IMR-90 (cell line): ENCODE measurements around the gene SHE. TPM values are rescaled to one million over a fixed set of nuclear protein-coding genes. Genes with fewer than 3 reads are reported as not detected.

Experiments used
- ATAC-seq: fragments of 200-7000 bp; cut with Tn5 transposase; 2 replicates; pipeline ENCODE4 v1.9.1; 2020; ENCODE audit warnings: low read depth, mild to moderate bottlenecking, moderate library complexity
- BruUV-seq: library from RNA; stranded (reverse); fragments of 400-500 nt; replicated peaks from 2 replicates; lab custom pipeline; 2021; lab: Mats Ljungman, UMichigan
- CTCF ChIA-PET: fragments of 300-600 bp; formaldehyde crosslinking; extraction: SDS; loops from one replicate; lab custom pipeline; 2021; ENCODE audit warnings: antibody characterized with exemption; lab: Yijun Ruan, JAX
- POLR2A ChIA-PET: fragments of 300-600 bp; sonication (Branson Sonifier 250); formaldehyde crosslinking; loops from one replicate; lab custom pipeline; 2022; ENCODE audit warnings: antibody characterized with exemption; ENCODE audit not compliant: unreplicated experiment; lab: Charles Lee
- DNase-seq: peaks from one replicate; pipeline ENCODE4 v3.0.0; 2013
- H2AFZ ChIP-seq: replicated peaks from 2 replicates; pipeline ENCODE3; 2013; ENCODE audit warnings: low read length, mild to moderate bottlenecking; ENCODE audit not compliant: poor library complexity
- H2AK5ac ChIP-seq: 2 replicates; pipeline ENCODE4 v1.6.1; 2013; ENCODE audit warnings: low read depth, low read length, inconsistent platforms
- H2AK9ac ChIP-seq: replicated peaks from 2 replicates; pipeline ENCODE3; 2013; ENCODE audit warnings: mild to moderate bottlenecking, low read depth, low read length, moderate library complexity; ENCODE audit not compliant: poor library complexity
- H2BK120ac ChIP-seq: 2 replicates; pipeline ENCODE4 v1.6.1; 2013; ENCODE audit warnings: low read depth, low read length, inconsistent platforms
- H2BK15ac ChIP-seq: 3 replicates; pipeline ENCODE4 v1.6.1; 2013; ENCODE audit warnings: low read depth, low read length, inconsistent platforms
- H2BK20ac ChIP-seq: 2 replicates; pipeline ENCODE4 v1.6.1; 2013; ENCODE audit warnings: low read depth, mild to moderate bottlenecking, inconsistent platforms, low read length, moderate library complexity
- H2BK5ac ChIP-seq: 2 replicates; pipeline ENCODE4 v1.6.1; 2013; ENCODE audit warnings: mild to moderate bottlenecking, low read depth, low read length, inconsistent platforms; ENCODE audit not compliant: poor library complexity, severe bottlenecking
- H3K14ac ChIP-seq: replicated peaks from 2 replicates; pipeline ENCODE4 v1.6.1; 2013; ENCODE audit warnings: low read depth, low read length, inconsistent platforms
- H3K18ac ChIP-seq: 2 replicates; pipeline ENCODE4 v1.6.1; 2013; ENCODE audit warnings: low read depth, low read length, control low read depth
- H3K23ac ChIP-seq: 2 replicates; pipeline ENCODE4 v1.6.1; 2013; ENCODE audit warnings: low read depth, low read length, inconsistent platforms
- H3K27ac ChIP-seq: 2 replicates; pipeline ENCODE4 v1.5.1; 2013; ENCODE audit warnings: mild to moderate bottlenecking, control low read depth, low read length; ENCODE audit not compliant: insufficient read depth
- H3K27me3 ChIP-seq: 2 replicates; pipeline ENCODE4 v1.6.1; 2013; ENCODE audit warnings: low read length; ENCODE audit not compliant: control insufficient read depth, insufficient read depth
- H3K36me3 ChIP-seq: 2 replicates; pipeline ENCODE4 v1.6.1; 2013; ENCODE audit warnings: low read length, mixed read lengths; ENCODE audit not compliant: control insufficient read depth, insufficient read depth
- H3K4ac ChIP-seq: 2 replicates; pipeline ENCODE4 v1.6.1; 2013; ENCODE audit warnings: low read depth, low read length, inconsistent platforms
- H3K4me1 ChIP-seq: 2 replicates; pipeline ENCODE4 v1.6.1; 2013; ENCODE audit warnings: low read length, mixed read lengths; ENCODE audit not compliant: control insufficient read depth, insufficient read depth
- H3K4me2 ChIP-seq: 2 replicates; pipeline ENCODE4 v1.6.1; 2013; ENCODE audit warnings: low read depth, mild to moderate bottlenecking, control low read depth, low read length, moderate library complexity
- H3K4me3 ChIP-seq: 2 replicates; pipeline ENCODE4 v1.5.1; 2013; ENCODE audit warnings: low read depth, mild to moderate bottlenecking, control low read depth, low read length, moderate library complexity; ENCODE audit not compliant: insufficient read depth
- H3K56ac ChIP-seq: 2 replicates; pipeline ENCODE4 v1.6.1; 2013; ENCODE audit warnings: low read length, inconsistent platforms; ENCODE audit not compliant: insufficient read depth; ENCODE audit errors: extremely low read depth
- H3K79me1 ChIP-seq, 2 experiments: 2 replicates each; pipeline ENCODE4 v1.6.1; 2013; ENCODE audit warnings: low read length in 2 of 2, inconsistent platforms in 1 of 2, low read depth in 1 of 2
- H3K9ac ChIP-seq: 2 replicates; pipeline ENCODE4 v1.6.1; 2013; ENCODE audit warnings: low read depth, low read length, control low read depth
- H3K9me1 ChIP-seq: 2 replicates; pipeline ENCODE4 v1.6.1; 2013; ENCODE audit warnings: low read length, inconsistent platforms; ENCODE audit not compliant: insufficient read depth
- H3K9me3 ChIP-seq: 2 replicates; pipeline ENCODE4 v1.6.1; 2013; ENCODE audit warnings: low read length; ENCODE audit not compliant: control insufficient read depth, insufficient read depth
- H4K20me1 ChIP-seq: 2 replicates; pipeline ENCODE4 v1.6.1; 2013; ENCODE audit warnings: low read length, inconsistent platforms; ENCODE audit not compliant: insufficient read depth
- H4K5ac ChIP-seq: 2 replicates; pipeline ENCODE4 v1.6.1; 2013; ENCODE audit warnings: mild to moderate bottlenecking, low read depth, low read length, control low read depth
- H4K8ac ChIP-seq, 2 experiments: 2 replicates each; pipeline ENCODE4 v1.6.1; 2013; ENCODE audit warnings: low read depth in 2 of 2, low read length in 2 of 2, control low read depth in 1 of 2, inconsistent platforms in 1 of 2
- H4K91ac ChIP-seq: 2 replicates; pipeline ENCODE4 v1.6.1; 2013; ENCODE audit warnings: low read depth, low read length, inconsistent platforms; ENCODE audit not compliant: insufficient read depth
- CHD1 ChIP-seq: IDR thresholded peaks from 2 replicates; pipeline ENCODE4 v1.6.1; 2012; ENCODE audit warnings: low read depth, low read length, improper control_type of control experiment
- MAFK ChIP-seq: IDR thresholded peaks from 2 replicates; pipeline ENCODE4 v1.6.1; 2012; ENCODE audit warnings: low read depth, low read length, improper control_type of control experiment
- RAD21 ChIP-seq: IDR thresholded peaks from 2 replicates; pipeline ENCODE4 v1.6.1; 2012; ENCODE audit warnings: low read length, improper control_type of control experiment
- SMC3 ChIP-seq: fragments of 150-350 bp; IDR thresholded peaks from 2 replicates; pipeline ENCODE4 v1.6.1; 2016; ENCODE audit warnings: low read depth, mild to moderate bottlenecking, antibody characterized with exemption, low read length, moderate library complexity
- dilution Hi-C: fragments of 300-500 bp; cut with HindIII; formaldehyde crosslinking; loops from one replicate; pipeline ENCODE4 v1.14.3; 2018; ENCODE audit warnings: low sequenced_read_pairs; ENCODE audit not compliant: unreplicated experiment
- in situ Hi-C: fragments of 300-500 bp; cut with MboI; formaldehyde crosslinking; loops from 3 replicates; pipeline ENCODE4 v1.14.3; 2019; ENCODE audit warnings: low sequenced_read_pairs, inconsistent platforms, mixed read lengths
- intact Hi-C: fragments of 100-400 bp; cut with micrococcal nuclease; formaldehyde crosslinking; loops from 2 replicates; pipeline ENCODE4 v1.10.0; 2022
- polyA plus RNA-seq, 3 experiments: library from polyadenylated mRNA; depleted of rRNA; stranded (reverse); fragments of >200 nt; gene quantifications; 2 replicates each; pipeline ENCODE4 v1.2.3, GENCODE V29; 2012; ENCODE audit warnings: low replicate concordance in 1 of 3
- total RNA-seq: library from RNA; depleted of rRNA; stranded (reverse); fragments of >200 nt; gene quantifications from 2 replicates; pipeline ENCODE4 v1.2.3, GENCODE V29; 2012

The SHE gene
- total and polyA plus RNA-seq, 2 of the 4 experiments (the other 2 are of a cell fraction) = not detected

GRCh38 chr1:154524881-154525280 lies 22.7 kb upstream of the SHE start:
- Histone ChIP-seq H2BK120ac (no peak overlapping the region), H2BK20ac (no peak overlapping the region), H3K4me3 (no peak overlapping the region), H2AK5ac (no peak overlapping the region), H3K4me1 (no peaks in the 10 kb centered on the region), H3K9me1 (no peaks in the 10 kb centered on the region), H3K36me3 (no peaks in the 10 kb centered on the region), H2BK5ac (no peak overlapping the region), H4K5ac (no peak overlapping the region), H3K4me2 (no peak overlapping the region), H3K27ac (no peak overlapping the region), H2BK15ac (no peak overlapping the region), H3K56ac (no peak overlapping the region), H3K4ac (no peak overlapping the region), H4K20me1 (no peaks in the 10 kb centered on the region), H3K9ac (no peak overlapping the region), H2AFZ (no peak overlapping the region), H4K8ac (no peak overlapping the region), H3K23ac (no peak overlapping the region), H4K91ac (no peak overlapping the region), H3K18ac (no peak overlapping the region), H2AK9ac (no peak overlapping the region), H3K9me3 (peaks cover 7% of the 10 kb centered on the region), H3K27me3 (peaks cover 39% of the 10 kb centered on the region), H3K79me1 (no peaks in the 10 kb centered on the region), H3K14ac (no peak overlapping the region)
- ATAC-seq = no peak
- DNase-seq = no peak
- no TSS peak for BruUV-seq
- intact Hi-C loops (no loop called here), in situ Hi-C loops (no loop called here), dilution Hi-C loops (no loop called here)
- CTCF ChIA-PET = interaction anchor here (0.5 kb wide), 1 partner anchor 884 kb away, joined by 3 read pairs; no protein-coding TSS in a partner anchor
- TF ChIP-seq SMC3 (no peak), RAD21 (no peak), CHD1 (no peak), MAFK (no peak)
- POLR2A ChIA-PET = no interaction called here
